B cell (primary cell): ENCODE measurements around the gene CDADC1. TPM values are rescaled to one million over a fixed set of nuclear protein-coding genes. Genes with fewer than 3 reads are reported as not detected.

Experiments used
- ATAC-seq: fragments of 200-7000 bp; cut with Tn5 transposase; one replicate; pipeline ENCODE4 v1.10.0; 2021; ENCODE audit warnings: low read depth, mild to moderate bottlenecking, moderate number of reproducible peaks, moderate library complexity
- CTCF ChIA-PET: fragments of 350-600 bp; sonication (Branson Sonifier 250); formaldehyde crosslinking; loops from one replicate; lab custom pipeline; 2021; ENCODE audit warnings: antibody characterized with exemption, inconsistent platforms; lab: Charles Lee
- POLR2A ChIA-PET: fragments of 350-600 bp; sonication (Branson Sonifier 250); formaldehyde crosslinking; loops from one replicate; lab custom pipeline; 2021; ENCODE audit warnings: antibody characterized with exemption; lab: Charles Lee
- DNase-seq: peaks from one replicate; pipeline ENCODE4 v3.0.0; 2013
- H2AFZ ChIP-seq: 2 replicates; pipeline ENCODE4 v1.6.1; 2012; ENCODE audit warnings: mild to moderate bottlenecking, low read depth, low read length; ENCODE audit not compliant: insufficient read depth, poor library complexity, severe bottlenecking
- H3K27ac ChIP-seq, 2 donors: 1 replicate in 1 of 2; 2 replicates in 1 of 2; pipeline ENCODE4 v1.5.1; 2012 to 2013; ENCODE audit warnings: low read length in 2 of 2, mild to moderate bottlenecking in 2 of 2, moderate library complexity in 1 of 2
- H3K27me3 ChIP-seq, 4 experiments: fragments of 200-600 bp in 1 of 4; sonication (generic) in 1 of 4; replicated peaks in 1 of 4; 1 replicate in 2 of 4; 2 replicates in 2 of 4; pipeline versions ENCODE4 v1.6.1 to v1.7.0; 2013 to 2016; ENCODE audit warnings: low read length in 3 of 4, mild to moderate bottlenecking in 2 of 4, mixed read lengths in 1 of 4, moderate library complexity in 1 of 4; ENCODE audit not compliant: insufficient read depth in 4 of 4, control insufficient read depth in 3 of 4; ENCODE audit errors: control extremely low read depth in 1 of 4
- H3K36me3 ChIP-seq, 2 experiments: replicated peaks in 1 of 2; 1 replicate in 1 of 2; 2 replicates in 1 of 2; pipeline versions ENCODE4 v1.6.1 to v1.7.1; 2013; ENCODE audit warnings: low read length in 1 of 2; ENCODE audit not compliant: insufficient read depth in 2 of 2, control insufficient read depth in 1 of 2; ENCODE audit errors: control extremely low read depth in 1 of 2, extremely low read depth in 1 of 2
- H3K4me1 ChIP-seq, 2 donors: fragments of 200-600 bp in 1 of 2; sonication (generic) in 1 of 2; 1 replicate in 1 of 2; 2 replicates in 1 of 2; pipeline versions ENCODE4 v1.5.1 to v1.6.1; 2013 to 2017; ENCODE audit warnings: low read length in 2 of 2; ENCODE audit not compliant: control insufficient read depth in 2 of 2, insufficient read depth in 2 of 2
- H3K4me2 ChIP-seq: replicated peaks from 2 replicates; pipeline ENCODE3; 2012; ENCODE audit warnings: mild to moderate bottlenecking, low read depth, low read length; ENCODE audit not compliant: poor library complexity, severe bottlenecking
- H3K4me3 ChIP-seq, 5 experiments: fragments of 200-600 bp in 1 of 5; sonication (generic) in 1 of 5; 1 replicate in 3 of 5; 2 replicates in 2 of 5; pipeline versions ENCODE4 v1.5.1 to v1.7.0; 2011 to 2016; ENCODE audit warnings: low read length in 4 of 5, mild to moderate bottlenecking in 4 of 5, low read depth in 2 of 5, control low read depth in 1 of 5, moderate library complexity in 1 of 5; ENCODE audit not compliant: insufficient read depth in 1 of 5; ENCODE audit errors: control extremely low read depth in 1 of 5, extremely low read depth in 1 of 5
- H3K79me2 ChIP-seq: fragments of 200-600 bp; sonication (generic); one replicate; pipeline ENCODE4 v1.6.0; 2016; ENCODE audit warnings: low read length; ENCODE audit not compliant: control insufficient read depth, insufficient read depth
- H3K9ac ChIP-seq: fragments of 200-600 bp; sonication (generic); 2 replicates; pipeline ENCODE4 v1.6.1; 2017; ENCODE audit warnings: mild to moderate bottlenecking, low read length, moderate library complexity
- H3K9me3 ChIP-seq, 3 donors: one replicate each; pipeline versions ENCODE4 v1.6.1 to v1.7.1; 2013; ENCODE audit warnings: low read length in 2 of 3; ENCODE audit not compliant: control insufficient read depth in 2 of 3, insufficient read depth in 1 of 3; ENCODE audit errors: control extremely low read depth in 1 of 3
- H4K20me1 ChIP-seq: 2 replicates; pipeline ENCODE4 v1.6.0; 2012; ENCODE audit warnings: mild to moderate bottlenecking, low read length; ENCODE audit not compliant: insufficient read depth, control insufficient read depth, poor library complexity, severe bottlenecking
- H3K27ac Mint-ChIP-seq: one replicate; pipeline ENCODE4 v1.8.0; 2021; ENCODE audit warnings: mixed read lengths
- H3K27me3 Mint-ChIP-seq: one replicate; pipeline ENCODE4 v1.8.0; 2021; ENCODE audit warnings: mixed read lengths
- H3K4me1 Mint-ChIP-seq: one replicate; pipeline ENCODE4 v1.8.0; 2021; ENCODE audit warnings: mixed read lengths
- H3K4me3 Mint-ChIP-seq: one replicate; pipeline ENCODE4 v1.8.0; 2021; ENCODE audit warnings: mixed read lengths
- H3K9me3 Mint-ChIP-seq: one replicate; pipeline ENCODE4 v1.8.0; 2022; ENCODE audit warnings: mixed read lengths; ENCODE audit not compliant: insufficient read depth
- CTCF ChIP-seq: fragments of 200-600 bp; IDR thresholded peaks from one replicate; pipeline ENCODE4 v1.8.0; 2022; ENCODE audit warnings: antibody characterized with exemption, mild to moderate bottlenecking
- EZH2 ChIP-seq: IDR thresholded peaks from 2 replicates; pipeline ENCODE4 v1.6.1; 2012; ENCODE audit warnings: borderline replicate concordance, low read depth, mild to moderate bottlenecking, moderate library complexity, low read length; ENCODE audit not compliant: insufficient read depth, poor library complexity, severe bottlenecking
- WGBS: methylation state at CpG from one replicate; pipeline ENCODE4 v1.1.5; 2013; ENCODE audit warnings: missing lambda C conversion rate; ENCODE audit not compliant: insufficient coverage; 5-methylcytosine and 5-hydroxymethylcytosine counted together
- intact Hi-C: fragments of 100-400 bp; cut with micrococcal nuclease; formaldehyde crosslinking; loops from one replicate; pipeline ENCODE4 v1.10.0; 2022
- polyA plus RNA-seq: library from polyadenylated mRNA; depleted of rRNA; stranded (reverse); fragments of >200 nt; gene quantifications from 2 replicates; pipeline ENCODE4 v1.2.3, GENCODE V29; 2012
- total RNA-seq, 2 donors: library from RNA; stranded (reverse); fragments of 120-200 nt in 1 of 2; gene quantifications; 1 replicate in 1 of 2; 2 replicates in 1 of 2; pipeline versions ENCODE4 v1.2.3 to v1.2.4, GENCODE V29; 2013 to 2022

CDADC1 gene
- total and polyA plus RNA-seq, 2 donors (not counting 1 experiment from before 2014, with no cell fraction given), result 3.0 to 14.5 TPM

GRCh38 chr13:49302817-49303216 lies 55.1 kb downstream of the CDADC1 start:
- ChIA-PET CTCF (interaction anchor here (1.4 to 5.1 kb wide), 2 partner anchors 301 to 305 kb away, joined by 3 to 73 read pairs; no protein-coding TSS in a partner anchor), POLR2A (no interaction called here)
- Histone ChIP-seq H3K9me3 (no peaks in the 10 kb centered on the region), H3K79me2 (no peaks in the 10 kb centered on the region), H2AFZ (no peak overlapping the region), H3K27me3 (no peaks in the 10 kb centered on the region), H3K9ac (no peak overlapping the region), H3K4me3 (no peak overlapping the region), H3K36me3 (no peaks in the 10 kb centered on the region), H3K4me2 (no peak overlapping the region), H3K4me1 (peaks cover 4 to 22% of the 10 kb centered on the region in 2 donors), H4K20me1 (no peaks in the 10 kb centered on the region), H3K27ac (no peak overlapping the region)
- peaks cover 34% of the 10 kb centered on the region for H3K4me1 Mint-ChIP-seq
- intact Hi-C loops, result no loop called here
- no peak for TF ChIP-seq CTCF
- TF ChIP-seq EZH2, result no peak
- DNase-seq (no peak), ATAC-seq (no peak)
- no peaks in the 10 kb centered on the region for H3K9me3 Mint-ChIP-seq
- no peaks in the 10 kb centered on the region for H3K27me3 Mint-ChIP-seq
- 96% methylated on average over 9 of the region's 9 CpGs for WGBS
- peak overlapping the region; percentile 57 for H3K27ac Mint-ChIP-seq
- no peak overlapping the region for H3K4me3 Mint-ChIP-seq

GRCh38 chr13:49303533-49304252 lies 56.0 kb downstream of the CDADC1 start:
- Histone ChIP-seq H3K79me2 (no peaks in the 10 kb centered on the region), H2AFZ (no peak overlapping the region), H3K27me3 (no peaks in the 10 kb centered on the region), H3K4me2 (no peak overlapping the region), H4K20me1 (no peaks in the 10 kb centered on the region), H3K27ac (no peak overlapping the region), H3K9me3 (no peaks in the 10 kb centered on the region), H3K4me1 (peaks cover 4 to 22% of the 10 kb centered on the region in 2 donors), H3K36me3 (no peaks in the 10 kb centered on the region), H3K4me3 (no peak overlapping the region), H3K9ac (no peak overlapping the region)
- Mint-ChIP-seq H3K27me3 (no peaks in the 10 kb centered on the region), H3K4me3 (no peak overlapping the region), H3K27ac (no peak overlapping the region), H3K9me3 (no peaks in the 10 kb centered on the region), H3K4me1 (peaks cover 34% of the 10 kb centered on the region)
- ATAC-seq, result no peak
- CTCF ChIA-PET, result interaction anchor here (0.7 to 1.4 kb wide), 4 partner anchors 8 to 303 kb away, joined by 3 to 4 read pairs (median 3); no protein-coding TSS in a partner anchor
- TF ChIP-seq EZH2 (no peak), CTCF (no peak)
- intact Hi-C loops, result no loop called here
- WGBS, result 72% methylated on average over 11 of the region's 11 CpGs
- DNase-seq, result no peak
- POLR2A ChIA-PET, result no interaction called here
